Brain microvascular endothelial cell (primary cell): ENCODE measurements around the gene NFIB.

Experiments used
- DNase-seq: peaks from one replicate; pipeline ENCODE4 v3.0.0-alpha.2; 2020
- H3K27ac ChIP-seq: fragments of 250-450 bp; sonication (Bioruptor Pico); 2 replicates; pipeline ENCODE4 v1.5.1; 2020; ENCODE audit warnings: mild to moderate bottlenecking, moderate library complexity
- H3K27me3 ChIP-seq: fragments of 250-450 bp; sonication (Bioruptor Pico); replicated peaks from 2 replicates; pipeline ENCODE4 v1.5.1; 2020; ENCODE audit warnings: mild to moderate bottlenecking
- H3K36me3 ChIP-seq: fragments of 250-450 bp; sonication (Bioruptor Pico); replicated peaks from 2 replicates; pipeline ENCODE4 v1.5.1; 2020; ENCODE audit warnings: mild to moderate bottlenecking
- H3K4me3 ChIP-seq: 2 replicates; pipeline ENCODE4 v1.5.1; 2011; ENCODE audit warnings: low read depth, mild to moderate bottlenecking, control low read depth, low read length, moderate library complexity
- in situ Hi-C: cut with HindIII; loops from 2 replicates; pipeline ENCODE4 v1.10.0; 2017; ENCODE audit warnings: low sequenced_read_pairs, low pct_ligation_motif_present
- TF ChIP-seq, protein P1 (sequence below): IDR thresholded peaks from 2 replicates; pipeline ENCODE4 v1.5.1; 2011; ENCODE audit warnings: low read depth, mild to moderate bottlenecking, moderate library complexity, low read length, control low read depth, inconsistent platforms; ENCODE audit errors: missing control alignments

NFIB gene

DNA sequence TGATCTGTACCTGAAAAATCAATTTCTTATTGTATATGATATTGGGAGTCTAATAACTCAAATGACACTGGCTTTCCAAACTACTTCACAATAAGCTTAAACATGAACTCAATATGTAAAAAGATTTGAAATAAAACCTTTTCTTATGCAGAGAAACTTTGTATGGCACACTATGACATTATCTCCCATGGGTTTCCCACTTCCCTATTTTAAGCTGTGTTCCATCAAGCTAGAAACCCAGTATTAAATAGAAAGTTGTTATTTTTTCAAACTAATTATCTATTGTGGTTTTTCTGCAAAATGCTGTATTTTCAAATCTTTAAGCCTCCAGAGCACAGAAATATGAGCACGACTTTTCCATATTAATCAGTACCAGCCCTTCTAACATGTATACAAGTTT, 174.7 kb downstream of the NFIB start:
- no peaks in the 10 kb centered on the region for H3K27me3 ChIP-seq
- no peak overlapping the region for H3K4me3 ChIP-seq
- in situ Hi-C loops, result no loop called here
- no peak overlapping the region for H3K27ac ChIP-seq
- DNase-seq, result no peak
- TF ChIP-seq, protein P1, sequence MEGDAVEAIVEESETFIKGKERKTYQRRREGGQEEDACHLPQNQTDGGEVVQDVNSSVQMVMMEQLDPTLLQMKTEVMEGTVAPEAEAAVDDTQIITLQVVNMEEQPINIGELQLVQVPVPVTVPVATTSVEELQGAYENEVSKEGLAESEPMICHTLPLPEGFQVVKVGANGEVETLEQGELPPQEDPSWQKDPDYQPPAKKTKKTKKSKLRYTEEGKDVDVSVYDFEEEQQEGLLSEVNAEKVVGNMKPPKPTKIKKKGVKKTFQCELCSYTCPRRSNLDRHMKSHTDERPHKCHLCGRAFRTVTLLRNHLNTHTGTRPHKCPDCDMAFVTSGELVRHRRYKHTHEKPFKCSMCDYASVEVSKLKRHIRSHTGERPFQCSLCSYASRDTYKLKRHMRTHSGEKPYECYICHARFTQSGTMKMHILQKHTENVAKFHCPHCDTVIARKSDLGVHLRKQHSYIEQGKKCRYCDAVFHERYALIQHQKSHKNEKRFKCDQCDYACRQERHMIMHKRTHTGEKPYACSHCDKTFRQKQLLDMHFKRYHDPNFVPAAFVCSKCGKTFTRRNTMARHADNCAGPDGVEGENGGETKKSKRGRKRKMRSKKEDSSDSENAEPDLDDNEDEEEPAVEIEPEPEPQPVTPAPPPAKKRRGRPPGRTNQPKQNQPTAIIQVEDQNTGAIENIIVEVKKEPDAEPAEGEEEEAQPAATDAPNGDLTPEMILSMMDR, result no peak
- no peaks in the 10 kb centered on the region for H3K36me3 ChIP-seq

DNA sequence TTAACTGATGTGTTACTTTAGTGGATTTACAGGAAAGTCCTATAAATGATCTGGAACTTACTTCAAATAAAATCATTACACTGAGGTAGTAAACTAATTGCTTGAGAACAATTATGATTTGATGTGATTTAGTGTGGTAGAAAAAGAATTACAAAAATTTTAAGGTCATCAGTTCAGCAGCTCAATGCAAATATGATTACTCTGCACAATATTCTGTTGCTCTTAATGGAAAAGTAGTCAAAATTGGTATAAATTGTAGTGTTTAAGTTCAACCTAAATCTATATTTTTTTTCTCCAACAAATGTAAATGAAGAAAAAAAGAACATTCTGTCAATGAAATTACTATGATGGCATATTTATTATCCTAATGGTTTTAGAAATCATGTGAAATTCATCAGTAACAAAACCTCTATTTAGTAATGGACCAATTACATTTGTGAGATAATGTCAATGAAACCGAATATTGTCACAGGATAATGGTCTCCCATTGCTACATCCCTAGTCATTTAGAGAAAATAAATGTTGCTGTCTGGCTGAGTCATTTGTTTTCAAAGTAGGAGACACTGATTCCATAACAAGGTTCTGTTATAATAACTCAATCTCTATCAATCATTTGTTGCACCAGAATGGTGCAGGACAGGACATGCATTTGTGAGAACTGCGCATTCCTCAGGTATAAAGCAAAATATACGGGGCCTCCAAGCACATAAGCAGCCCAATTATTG, 177.1 kb downstream of the NFIB start:
- no peak overlapping the region for H3K27ac ChIP-seq
- in situ Hi-C loops, result no loop called here
- no peak for DNase-seq
- H3K36me3 ChIP-seq, result no peaks in the 10 kb centered on the region
- TF ChIP-seq, protein P1, result no peak
- no peak overlapping the region for H3K4me3 ChIP-seq
- H3K27me3 ChIP-seq, result no peaks in the 10 kb centered on the region

DNA sequence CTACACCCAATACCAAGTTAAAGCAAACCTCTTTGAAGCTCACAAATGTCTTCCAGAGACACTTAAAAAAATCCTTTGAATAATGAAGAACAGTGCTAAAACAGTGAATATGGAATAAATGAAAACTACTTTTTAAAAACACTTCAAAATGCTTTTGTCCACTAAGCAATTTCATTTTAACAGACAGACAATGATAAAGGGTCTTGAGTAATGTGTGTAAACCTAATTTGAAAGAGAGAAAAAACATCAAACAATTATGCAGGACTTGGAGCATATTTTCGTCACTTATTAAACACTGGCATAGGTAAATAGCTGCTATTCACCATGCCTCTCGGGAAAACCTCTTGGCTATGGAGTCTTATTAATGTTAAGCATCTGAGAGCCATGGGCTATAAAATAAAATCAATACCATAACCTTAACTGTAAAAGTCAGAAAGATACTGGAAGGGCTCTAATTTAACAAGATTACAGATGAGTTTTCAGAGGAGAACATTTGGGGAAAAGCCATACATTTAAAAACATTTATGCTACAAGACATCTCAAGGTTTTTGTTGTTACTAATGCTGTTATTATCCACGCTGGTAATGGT, 177.8 kb downstream of the NFIB start:
- DNase-seq, result no peak
- Histone ChIP-seq H3K4me3 (no peak overlapping the region), H3K27ac (no peak overlapping the region), H3K27me3 (no peaks in the 10 kb centered on the region), H3K36me3 (no peaks in the 10 kb centered on the region)
- in situ Hi-C loops, result no loop called here
- TF ChIP-seq, protein P1, result no peak

DNA sequence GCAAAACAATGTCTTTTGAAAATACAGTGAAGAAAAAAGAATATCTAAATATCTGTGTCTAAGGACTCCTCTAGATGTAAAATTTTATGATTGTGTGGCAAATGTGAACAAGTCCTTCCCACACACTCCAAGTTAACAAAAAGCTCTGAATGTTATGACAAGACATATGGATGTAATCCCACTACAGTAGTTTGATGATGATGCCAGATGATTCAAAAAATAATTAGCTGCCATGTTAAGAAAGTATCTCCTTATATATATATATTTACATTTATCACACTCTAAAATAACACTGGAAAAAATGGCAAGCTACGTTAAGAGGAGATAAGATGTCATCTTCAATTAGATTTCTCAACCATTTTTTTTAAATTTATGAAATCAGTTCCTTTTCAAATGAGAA, 178.5 kb downstream of the NFIB start:
- Histone ChIP-seq H3K36me3 (no peaks in the 10 kb centered on the region), H3K27ac (no peak overlapping the region), H3K27me3 (no peaks in the 10 kb centered on the region), H3K4me3 (no peak overlapping the region)
- in situ Hi-C loops, result no loop called here
- DNase-seq, result no peak
- TF ChIP-seq, protein P1, result no peak

DNA sequence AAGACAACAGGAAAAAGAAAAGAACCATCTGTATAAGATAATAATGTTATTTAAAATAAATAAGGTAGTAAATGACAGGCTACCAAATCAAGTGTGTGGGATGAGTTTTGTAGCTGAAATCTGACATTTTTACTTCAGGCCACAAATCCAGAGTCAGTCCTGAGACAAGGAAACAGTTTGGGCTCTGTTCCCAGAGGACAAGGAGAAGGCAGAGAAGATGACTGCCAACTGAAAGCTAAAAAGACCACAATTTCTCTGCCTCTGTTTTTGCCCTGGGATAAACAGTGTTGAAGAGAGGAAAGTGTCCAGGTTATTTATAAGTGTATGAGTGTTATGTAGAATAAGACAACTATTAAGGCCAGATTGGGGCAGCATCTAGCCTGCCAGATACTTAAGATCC, 180.5 kb downstream of the NFIB start:
- Histone ChIP-seq H3K4me3 (no peak overlapping the region), H3K36me3 (no peaks in the 10 kb centered on the region), H3K27me3 (no peaks in the 10 kb centered on the region), H3K27ac (no peak overlapping the region)
- in situ Hi-C loops, result no loop called here
- no peak for DNase-seq
- TF ChIP-seq, protein P1, result no peak
